DMS114 treated with DMSO at 0.1 percent for 48 hours (cell line): ENCODE data around the gene CNTNAP1.
A peak's percentile ranks its signal among the peaks of the same experiment; 100 is the strongest.

ENCODE experiments used
- DNase-seq: peaks from one replicate; lab custom pipeline; 2025; ENCODE audit not compliant: unreplicated experiment; lab: John Stamatoyannopoulos, UW

CNTNAP1 gene

DNA sequence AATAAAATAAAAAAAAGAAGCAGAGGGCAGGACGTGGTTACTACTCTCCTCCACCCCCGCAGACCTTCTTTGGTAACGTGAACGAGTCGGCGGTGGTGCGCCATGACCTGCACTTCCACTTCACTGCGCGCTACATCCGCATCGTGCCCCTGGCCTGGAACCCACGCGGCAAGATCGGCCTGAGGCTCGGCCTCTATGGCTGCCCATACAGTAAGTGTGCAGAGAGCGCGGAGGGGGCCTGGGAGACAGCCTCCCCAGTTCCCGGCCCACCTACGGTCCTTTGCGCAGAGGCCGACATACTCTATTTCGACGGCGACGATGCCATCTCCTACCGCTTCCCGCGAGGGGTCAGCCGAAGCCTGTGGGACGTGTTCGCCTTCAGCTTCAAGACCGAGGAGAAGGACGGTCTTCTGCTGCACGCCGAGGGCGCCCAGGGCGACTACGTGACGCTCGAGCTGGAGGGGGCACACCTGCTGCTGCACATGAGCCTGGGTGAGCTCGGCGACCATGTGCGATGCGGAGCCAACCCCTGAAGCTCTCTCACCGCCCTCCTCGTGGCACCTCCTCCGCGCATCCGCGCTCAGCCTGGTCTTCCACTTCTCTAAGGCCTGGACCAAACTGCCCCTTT is 2.7 kb downstream of the CNTNAP1 start:
- DNase-seq = no peak

DNA sequence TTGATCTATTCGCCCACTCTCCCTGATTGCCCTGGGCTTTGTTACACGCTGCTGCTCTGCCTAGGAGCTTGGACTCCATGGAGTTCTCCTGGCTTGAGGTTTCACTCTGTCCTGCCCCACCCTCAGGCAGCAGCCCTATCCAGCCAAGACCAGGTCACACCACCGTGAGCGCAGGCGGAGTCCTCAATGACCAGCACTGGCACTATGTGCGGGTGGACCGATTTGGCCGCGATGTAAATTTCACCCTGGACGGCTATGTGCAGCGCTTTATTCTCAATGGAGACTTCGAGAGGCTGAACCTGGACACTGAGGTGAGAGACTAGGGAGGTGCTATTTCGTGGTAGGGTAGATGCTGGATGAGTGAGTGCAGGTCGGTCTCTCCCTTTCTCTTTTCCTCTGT is 3.5 kb downstream of the CNTNAP1 start:
- no peak for DNase-seq

DNA sequence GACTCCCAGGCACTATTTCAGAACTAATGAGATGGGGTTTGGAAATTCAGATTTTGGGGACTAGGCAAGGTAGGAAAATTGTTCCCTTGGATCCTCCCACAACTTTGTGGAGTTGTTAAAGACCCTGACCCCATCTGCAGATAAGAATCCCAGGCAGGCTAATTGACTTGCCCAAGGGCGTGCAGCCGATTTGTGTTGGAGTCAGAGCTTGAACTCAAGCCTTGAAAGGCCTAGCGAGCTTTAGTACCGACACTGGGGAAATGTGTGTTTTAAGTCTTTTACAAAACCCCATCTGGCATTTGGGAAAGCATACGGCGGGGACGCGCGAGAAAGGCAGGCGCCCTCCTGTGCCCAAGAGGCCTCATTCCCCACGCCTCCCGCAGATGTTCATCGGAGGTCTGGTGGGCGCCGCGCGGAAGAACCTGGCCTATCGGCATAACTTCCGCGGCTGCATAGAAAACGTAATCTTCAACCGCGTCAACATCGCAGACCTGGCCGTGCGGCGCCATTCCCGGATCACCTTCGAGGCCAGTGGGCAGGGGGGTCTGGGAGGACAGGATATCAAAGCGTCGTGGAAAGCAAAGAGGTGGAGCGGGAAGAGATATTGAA is 4.3 kb downstream of the CNTNAP1 start:
- DNase-seq = no peak

DNA sequence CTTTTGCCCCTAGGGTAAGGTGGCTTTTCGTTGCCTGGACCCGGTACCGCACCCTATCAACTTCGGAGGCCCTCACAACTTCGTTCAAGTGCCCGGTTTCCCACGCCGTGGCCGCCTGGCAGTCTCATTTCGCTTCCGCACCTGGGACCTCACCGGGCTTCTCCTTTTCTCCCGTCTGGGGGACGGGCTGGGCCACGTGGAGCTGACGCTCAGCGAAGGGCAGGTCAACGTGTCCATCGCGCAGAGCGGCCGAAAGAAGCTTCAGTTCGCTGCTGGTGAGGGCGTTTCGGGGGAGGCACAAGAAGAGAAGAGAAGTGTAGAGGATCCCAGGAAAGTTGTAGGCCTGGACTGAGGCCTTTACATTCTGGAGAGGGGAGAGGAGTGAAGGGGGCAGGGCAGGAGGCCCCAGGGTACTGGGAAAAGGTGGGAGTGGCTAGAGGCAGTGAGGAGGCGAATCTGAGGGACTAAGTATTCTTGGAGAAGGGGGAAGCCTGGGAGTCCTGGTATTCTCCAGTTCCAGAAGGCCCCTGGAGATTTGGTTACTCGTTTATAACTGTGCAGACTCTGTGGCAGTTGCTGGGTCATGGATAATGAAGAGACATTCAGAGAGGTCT is 5.5 kb downstream of the CNTNAP1 start:
- DNase-seq = no peak

DNA sequence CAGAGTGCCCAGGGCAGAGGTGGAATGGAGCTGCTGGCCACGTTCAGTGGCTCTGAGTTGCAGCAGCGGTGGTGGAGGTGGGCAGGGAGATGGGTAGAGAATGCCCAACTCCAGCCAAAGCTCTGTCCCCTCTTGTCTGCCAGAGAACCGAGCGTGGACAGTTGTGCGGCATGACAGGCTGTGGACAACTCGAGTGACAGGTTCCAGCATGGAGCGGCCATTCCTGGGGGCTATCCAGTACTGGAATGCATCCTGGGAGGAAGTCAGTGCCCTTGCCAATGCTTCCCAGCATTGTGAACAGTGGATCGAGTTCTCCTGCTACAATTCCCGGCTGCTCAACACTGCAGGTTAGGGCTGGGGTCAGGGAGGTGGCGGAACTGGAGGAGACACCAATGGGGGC is 8.3 kb downstream of the CNTNAP1 start:
- no peak for DNase-seq

DNA sequence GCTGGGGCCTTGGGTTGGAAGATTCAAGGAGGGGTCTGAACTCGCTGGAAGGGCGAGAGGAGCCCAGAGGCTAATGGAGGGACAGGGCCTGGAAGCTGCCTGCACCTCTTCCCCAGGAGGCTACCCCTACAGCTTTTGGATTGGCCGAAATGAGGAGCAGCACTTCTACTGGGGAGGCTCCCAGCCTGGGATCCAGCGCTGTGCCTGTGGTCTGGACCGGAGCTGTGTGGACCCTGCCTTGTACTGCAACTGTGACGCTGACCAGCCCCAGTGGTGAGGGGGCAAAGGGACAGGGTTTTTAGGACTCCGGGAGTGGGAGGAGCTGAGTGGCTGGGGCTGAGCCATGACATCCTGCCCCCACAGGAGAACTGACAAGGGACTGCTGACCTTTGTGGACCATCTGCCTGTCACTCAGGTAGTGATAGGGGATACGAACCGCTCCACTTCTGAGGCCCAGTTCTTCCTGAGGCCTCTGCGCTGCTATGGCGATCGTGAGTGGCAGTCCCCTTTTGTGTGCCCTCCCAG is 8.8 kb downstream of the CNTNAP1 start:
- DNase-seq = no peak

DNA sequence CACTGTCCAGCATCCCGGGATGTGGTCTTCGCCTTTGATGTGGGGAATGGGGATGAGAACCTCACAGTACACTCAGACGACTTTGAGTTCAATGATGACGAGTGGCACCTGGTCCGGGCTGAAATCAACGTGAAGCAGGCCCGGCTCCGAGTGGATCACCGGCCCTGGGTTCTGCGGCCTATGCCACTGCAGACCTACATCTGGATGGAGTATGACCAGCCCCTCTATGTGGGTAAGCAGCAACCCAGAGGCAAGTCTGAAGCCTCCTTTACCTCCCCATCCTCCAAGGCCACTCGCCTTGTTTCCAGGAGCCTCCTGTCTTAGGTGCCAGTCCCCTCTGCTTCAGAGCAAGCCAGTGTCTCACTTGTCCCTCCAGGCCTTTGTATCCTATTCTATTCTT is 10.2 kb downstream of the CNTNAP1 start:
- no peak for DNase-seq

DNA sequence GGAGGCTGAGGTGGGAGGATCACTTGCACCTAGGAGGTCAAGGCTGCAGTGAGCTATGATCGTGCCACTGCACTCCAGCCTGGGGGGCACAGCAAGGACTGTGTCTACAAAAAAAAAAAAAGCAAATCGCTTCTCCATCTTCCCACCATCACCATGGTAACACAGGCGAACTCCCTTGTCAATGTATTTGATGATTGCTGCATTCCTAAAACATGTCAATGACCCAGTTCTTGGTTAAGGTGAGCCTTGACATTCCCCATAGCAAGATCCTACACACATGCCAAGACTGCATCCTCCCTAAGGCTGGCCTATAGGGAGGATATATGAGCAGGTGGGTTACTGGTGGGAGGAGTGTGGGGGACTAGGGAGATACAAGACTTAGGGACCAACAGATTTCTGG is 12.2 kb downstream of the CNTNAP1 start:
- no peak for DNase-seq

DNA sequence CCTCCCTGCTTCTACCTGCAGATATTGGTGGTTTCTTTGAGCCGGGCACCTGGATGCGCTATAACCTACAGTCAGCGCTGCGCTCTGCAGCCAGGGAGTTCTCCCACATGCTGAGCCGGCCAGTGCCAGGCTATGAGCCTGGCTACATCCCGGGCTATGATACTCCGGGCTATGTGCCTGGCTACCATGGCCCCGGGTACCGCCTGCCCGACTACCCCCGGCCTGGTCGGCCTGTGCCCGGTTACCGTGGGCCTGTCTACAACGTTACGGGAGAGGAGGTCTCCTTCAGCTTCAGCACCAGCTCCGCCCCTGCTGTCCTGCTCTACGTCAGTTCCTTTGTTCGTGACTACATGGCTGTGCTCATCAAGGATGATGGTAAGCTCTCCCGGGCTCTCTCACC is 13.2 kb downstream of the CNTNAP1 start:
- DNase-seq = no peak

DNA sequence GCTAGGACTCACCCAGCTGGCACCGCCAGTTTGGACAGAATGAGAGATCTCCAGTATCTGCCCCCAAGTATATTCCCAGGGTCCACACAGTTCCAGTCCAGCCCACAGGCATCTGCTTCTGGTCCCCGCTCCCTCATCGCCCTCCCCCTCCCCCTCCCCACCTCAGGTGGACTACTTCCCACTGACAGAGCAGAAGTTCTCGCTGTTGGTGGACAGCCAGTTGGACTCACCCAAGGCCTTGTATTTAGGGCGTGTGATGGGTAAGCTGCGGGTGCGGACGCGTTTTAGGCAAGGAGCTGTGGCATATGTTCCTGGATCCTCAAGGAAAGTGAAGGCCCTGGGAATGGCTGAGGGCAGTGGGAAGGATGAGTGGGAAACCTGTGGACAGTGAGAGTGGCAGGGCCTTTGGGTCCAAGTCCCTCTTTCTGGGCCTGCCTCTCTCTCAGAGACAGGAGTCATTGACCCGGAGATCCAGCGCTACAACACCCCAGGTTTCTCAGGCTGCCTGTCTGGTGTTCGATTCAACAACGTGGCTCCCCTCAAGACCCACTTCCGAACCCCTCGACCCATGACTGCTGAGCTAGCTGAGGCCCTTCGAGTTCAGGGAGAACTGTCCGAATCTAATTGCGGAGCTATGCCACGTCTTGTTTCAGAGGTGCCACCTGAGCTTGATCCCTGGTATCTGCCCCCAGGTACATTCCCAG is 14.9 kb downstream of the CNTNAP1 start:
- DNase-seq = no peak

DNA sequence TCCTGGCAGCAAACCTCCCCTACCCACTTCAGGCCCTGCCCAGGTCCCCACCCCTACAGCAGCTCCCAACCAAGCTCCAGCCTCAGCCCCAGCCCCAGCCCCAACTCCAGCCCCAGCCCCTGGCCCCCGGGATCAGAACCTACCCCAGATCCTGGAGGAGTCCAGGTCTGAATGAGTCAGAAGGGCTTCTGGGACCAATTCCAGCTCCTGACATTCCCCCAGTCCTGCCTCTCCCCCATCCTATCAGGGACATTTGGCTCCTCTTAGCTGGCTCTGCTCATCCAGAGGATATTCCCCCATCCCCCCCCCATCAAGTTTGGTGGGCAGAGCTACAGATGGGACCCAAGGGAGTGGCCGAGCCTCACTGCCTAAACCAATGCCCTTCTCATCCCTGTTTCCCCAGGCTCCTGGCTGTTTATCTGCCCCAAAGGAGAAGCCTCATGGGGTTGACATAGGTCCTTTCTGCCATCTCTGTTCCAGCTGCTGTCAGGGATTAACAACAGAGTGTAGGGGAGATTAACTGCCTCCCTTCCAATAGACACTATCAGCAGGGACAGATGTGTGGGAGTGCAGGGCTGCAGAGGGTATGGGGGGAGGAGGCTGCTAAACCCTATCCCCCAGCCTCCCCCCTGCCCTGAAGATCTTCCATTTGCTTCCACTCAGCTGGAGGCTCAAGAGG is 16.5 kb downstream of the CNTNAP1 start:
- DNase-seq = no peak

DNA sequence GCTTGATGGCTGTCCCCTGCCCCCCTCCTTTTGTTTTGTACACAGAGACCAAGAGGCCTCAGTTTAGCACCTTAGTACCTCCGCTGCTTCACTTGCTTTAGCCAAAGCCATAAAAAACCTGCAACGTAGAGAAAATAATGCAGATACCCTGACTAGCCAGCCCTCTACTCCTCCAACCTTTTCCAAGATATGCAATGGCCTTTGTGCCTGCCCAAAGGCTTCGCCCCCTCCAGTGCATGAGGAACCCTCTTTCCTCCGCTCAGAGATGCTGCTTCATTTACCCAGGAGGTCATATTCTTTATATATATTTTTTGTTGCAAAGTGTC is 17.0 kb downstream of the CNTNAP1 start:
- no peak for DNase-seq

DNA sequence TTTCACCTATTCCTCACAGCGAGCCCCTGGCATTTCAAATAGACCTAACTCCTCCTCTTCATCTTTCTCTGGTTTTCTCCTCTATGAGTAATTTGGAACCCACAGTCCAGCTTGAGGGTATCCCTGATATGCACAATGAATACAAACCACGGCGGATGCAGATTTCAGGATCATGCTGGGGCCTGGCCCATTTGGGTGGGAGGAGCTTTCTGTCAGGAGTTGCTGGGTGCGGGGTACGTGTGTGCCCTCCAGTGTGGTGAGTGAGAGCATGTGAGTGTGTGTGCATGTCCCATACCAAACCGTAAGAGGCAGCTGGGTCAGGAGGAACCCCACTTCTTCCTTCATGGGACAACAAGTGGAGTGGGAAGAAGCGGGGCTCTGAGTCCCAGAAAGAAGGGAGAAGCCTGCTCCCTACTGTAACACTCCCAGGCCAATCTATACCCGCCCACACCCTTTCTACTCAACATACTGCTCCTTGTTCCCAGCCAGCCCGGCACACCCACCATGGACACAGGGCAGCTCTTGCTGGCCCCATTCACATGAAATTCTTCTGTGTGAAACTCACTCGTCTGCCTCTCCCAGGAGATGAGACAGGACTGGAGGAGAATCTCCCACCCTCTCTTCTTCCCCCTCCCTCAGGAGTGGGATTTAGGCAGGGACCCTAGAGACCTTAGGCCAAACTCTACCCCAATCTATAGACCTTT is 18.4 kb downstream of the CNTNAP1 start:
- no peak for DNase-seq

DNA sequence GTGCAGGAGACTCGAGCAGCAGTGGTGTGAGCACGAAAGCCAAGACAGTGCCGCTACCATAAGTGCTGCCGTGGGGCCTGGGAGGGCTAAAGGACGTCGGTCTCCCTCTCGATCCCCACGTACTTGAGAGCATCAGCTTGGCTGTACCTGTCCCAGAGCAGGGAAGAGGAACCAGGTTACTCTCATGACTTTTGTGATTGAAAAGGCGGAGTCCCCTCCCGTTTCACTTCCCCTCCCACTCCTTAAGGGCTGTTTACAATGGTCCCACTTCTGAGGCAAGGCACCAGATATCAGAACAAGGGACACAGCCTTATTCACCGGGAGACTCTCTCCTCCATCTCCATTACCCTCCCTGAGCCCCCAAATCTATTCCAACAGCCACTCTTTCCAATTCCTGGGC is 20.1 kb downstream of the CNTNAP1 start:
- no peak for DNase-seq

DNA sequence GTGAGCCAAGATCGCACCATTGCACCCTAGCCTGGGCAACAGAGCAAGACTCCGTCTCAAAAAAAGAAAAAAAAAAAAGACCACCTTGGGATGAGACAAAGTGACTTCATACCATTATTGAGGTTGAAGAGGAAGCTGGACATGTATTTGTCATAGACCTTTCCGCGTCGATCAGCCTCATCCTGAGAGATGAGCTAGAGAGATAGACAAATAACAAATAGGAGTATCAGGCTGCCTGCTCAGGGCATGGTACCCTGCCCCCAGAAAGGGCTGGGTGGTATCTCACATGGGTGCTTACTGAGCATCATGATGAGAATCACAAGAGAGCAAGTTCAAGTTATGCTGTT is 22.1 kb downstream of the CNTNAP1 start:
- DNase-seq = no peak

DNA sequence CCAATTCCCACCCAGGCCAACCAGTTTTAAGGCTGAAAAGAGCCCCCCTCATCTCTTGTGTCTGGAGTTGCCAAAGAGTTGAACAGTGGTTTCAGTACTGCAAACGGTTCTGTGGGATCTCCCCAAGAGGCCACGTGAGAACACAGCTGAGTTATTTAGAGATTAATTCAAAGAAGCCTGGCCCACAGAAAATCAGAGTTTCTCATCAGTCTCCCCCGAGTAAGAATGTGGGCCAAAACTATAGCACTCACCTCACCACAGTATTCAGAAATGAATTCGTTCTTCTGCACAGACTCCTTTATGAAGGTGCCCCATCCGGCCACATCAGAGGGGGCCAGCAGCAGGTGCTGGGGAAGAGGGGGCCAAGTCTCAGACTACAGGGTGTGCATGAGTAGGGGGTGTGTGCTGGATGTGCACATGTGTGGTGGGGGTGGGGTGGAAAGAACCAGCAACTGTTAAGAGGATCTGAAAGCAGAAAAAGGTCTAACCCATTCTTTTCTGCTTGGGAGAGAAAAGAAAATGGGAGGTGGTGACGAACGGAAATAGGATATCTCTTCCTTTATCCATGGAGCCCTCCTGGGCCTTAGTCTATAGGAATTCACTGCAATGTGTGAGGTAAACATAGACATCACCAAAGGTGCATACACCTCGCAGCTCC is 22.6 kb downstream of the CNTNAP1 start:
- DNase-seq = no peak

DNA sequence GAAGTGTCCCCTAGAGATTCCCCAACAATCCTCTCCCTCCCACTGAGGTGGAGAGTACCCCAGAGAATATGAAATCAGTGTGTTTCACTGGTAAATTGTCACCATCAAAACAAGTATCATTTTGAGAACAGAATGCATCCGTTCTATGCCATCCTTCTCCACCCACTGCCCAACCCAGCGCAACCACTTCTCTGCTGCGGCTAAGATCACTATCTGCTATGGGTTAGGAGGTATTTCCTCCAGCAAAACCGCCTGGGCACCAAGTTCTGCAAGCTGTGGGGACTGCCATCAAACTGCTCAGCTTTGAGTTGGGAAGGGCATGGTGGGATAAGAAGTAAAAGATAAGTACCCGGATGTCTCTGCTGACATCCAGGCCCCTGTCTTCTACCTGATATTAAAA is 24.4 kb downstream of the CNTNAP1 start:
- no peak for DNase-seq

DNA sequence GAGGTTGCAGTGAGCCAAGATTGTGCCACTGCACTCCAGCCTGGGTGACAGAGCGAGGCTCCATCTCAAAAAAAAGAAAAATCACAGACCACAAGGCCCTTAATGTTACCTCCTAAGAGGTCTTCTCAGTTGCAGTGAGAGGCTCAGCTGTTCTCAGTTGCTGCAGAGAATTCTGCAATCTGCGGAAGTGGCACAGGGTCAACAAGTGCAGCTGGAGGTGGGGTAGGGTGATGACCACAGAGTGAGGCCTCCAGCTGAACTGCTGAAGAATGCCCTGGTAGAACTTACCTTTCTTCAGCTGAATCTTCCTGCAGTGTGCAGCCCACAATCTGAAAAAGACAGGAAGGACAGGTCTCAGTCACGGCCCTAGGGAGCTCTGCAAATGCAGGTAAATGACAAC is 26.3 kb downstream of the CNTNAP1 start:
- no peak for DNase-seq

DNA sequence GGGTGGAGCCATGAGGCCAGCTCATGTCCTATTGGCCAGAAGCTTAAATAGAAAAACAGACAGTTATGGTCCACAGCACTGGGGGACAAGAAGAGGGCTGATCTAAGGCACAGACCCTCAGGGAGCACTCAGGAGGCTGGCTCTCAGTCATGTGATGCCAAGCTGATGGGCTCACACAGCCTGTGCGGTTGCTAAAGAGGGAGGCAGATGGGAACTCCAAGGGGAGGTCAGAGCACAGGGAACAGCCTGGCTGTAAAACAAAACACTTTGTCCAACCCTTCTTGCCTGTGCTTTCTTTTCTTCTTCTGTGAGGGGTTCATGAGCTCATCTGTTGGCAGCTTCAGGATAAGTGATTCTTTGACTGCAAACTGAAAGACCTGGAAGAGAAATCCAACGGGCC is 27.2 kb downstream of the CNTNAP1 start:
- DNase-seq = no peak

DNA sequence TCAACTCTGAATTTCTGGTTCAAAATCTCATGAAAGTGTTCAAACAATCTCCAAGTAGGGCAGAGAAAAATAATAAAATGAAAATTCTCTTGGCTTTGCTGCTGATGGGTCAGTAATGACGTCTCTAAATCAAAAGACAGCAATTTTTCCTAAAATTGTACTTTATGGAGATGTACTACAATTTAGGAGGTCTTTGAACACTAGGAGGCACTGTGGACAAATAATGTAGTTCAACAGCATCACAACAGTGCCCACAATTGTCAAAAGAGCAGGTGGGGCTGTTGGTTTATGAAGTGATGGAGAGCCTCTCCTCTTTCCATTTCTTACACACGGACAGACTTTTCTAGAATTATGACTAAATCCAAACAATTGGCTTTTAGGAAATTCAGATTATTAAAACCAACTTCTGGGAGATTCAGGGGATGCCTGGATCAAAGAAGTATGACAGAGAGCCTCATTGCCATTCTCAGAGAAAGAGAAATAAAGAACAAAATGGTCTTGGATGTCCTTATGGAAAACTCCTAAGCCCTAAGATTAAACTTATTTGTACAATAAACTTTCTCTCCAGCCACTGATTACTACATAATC is 38.8 kb downstream of the CNTNAP1 start:
- peak; percentile 48 for DNase-seq
